Fibroblast of mammary gland (primary cell): Measurements from ENCODE around the gene PRPH2.

Experiments
- DNase-seq: peaks from one replicate; pipeline ENCODE4 v3.0.0-alpha.2; 2010; ENCODE audit warnings: low read depth
- H3K4me3 ChIP-seq: 2 replicates; pipeline ENCODE4 v1.5.1; 2011; ENCODE audit warnings: low read depth, mild to moderate bottlenecking, low read length, moderate library complexity; ENCODE audit not compliant: control insufficient read depth
- CTCF ChIP-seq: conservative IDR thresholded peaks from 2 replicates; pipeline ENCODE4 v1.5.1; 2011; ENCODE audit warnings: low read depth, low read length, inconsistent platforms; ENCODE audit not compliant: control insufficient read depth, insufficient read depth

The PRPH2 gene

DNA sequence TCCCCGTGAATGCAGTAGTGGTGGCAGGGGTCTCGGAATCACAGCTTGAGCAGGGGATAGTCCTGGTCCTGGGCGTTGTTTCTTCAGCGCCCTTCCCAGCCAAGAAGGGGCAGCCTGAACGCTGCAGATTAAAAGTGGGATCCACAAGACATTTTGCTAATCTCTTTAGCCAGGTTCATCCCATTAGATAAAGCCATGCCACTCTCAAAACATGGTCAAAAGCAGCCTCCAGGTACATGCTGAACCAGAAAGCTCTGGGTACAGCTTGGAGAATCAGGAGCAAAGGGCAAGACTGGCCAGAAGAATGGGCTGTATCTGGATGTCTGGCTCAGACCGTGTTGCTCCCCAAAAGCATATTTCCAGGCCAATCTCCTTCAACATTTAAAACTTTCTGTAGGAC lies at the start of gene PRPH2:
PRPH2 (minus strand) TSS at position 101 of the 400 bp plus-strand sequence. CDS start 263 bp downstream, outside the sequence.
- TF ChIP-seq CTCF: no peak
- no peak within 1 kb of the TSS for H3K4me3 ChIP-seq
- DNase-seq: no peak

- H3K4me3 ChIP-seq: no peak overlapping the region
- no peak for TF ChIP-seq CTCF
- no peak for DNase-seq
Observed at GRCh38 chr6:42771741-42772100, 49.3 kb upstream of the PRPH2 start.

DNA sequence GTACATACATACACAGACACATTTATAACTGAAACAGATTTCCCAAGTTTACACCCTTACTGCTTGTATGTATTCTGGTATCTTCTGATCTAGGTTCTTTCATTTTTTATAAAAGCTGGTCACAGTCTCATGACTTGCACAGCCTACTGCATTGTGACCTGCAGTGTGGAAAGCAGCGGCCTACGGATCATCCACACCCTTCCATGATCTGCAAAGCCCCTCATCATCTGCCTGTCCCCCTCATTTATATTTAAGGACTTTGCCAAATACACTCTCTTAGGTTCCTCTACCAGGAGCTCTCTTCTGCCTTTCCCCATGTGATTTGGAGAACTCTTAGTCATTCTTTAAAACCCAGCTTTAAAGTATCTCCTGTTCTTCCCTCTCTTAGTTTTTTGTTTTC lies 47.4 kb upstream of the PRPH2 start:
- no peak for TF ChIP-seq CTCF
- no peak overlapping the region for H3K4me3 ChIP-seq
- no peak for DNase-seq

DNA sequence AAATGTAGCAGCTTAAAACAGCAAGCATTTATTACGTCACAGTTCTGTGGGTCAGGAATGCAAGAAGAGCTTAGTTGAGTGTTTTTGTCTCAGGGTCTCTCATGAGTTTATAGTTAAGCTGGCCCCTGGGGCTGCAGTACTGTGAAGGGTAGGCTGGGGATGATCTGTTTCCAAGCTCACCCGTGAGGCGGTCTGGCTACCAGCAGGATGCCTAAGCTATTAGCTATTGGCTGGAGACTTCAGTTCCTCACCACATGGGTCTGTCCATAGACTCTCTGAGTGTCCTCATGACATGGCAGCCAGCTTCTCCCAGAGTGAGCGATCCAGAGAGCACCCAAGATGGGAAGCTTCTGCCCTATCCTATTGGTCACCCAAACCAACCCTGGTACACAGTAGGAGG lies 46.7 kb upstream of the PRPH2 start:
- no peak for TF ChIP-seq CTCF
- H3K4me3 ChIP-seq: no peak overlapping the region
- DNase-seq: no peak

GRCh38 chr6:42766163-42766670 lies 43.8 kb upstream of the PRPH2 start:
- no peak overlapping the region for H3K4me3 ChIP-seq
- no peak for TF ChIP-seq CTCF
- DNase-seq: peak; percentile 51

GRCh38 chr6:42764911-42765648 lies 42.7 kb upstream of the PRPH2 start:
- no peak for TF ChIP-seq CTCF
- no peak for DNase-seq

More at GRCh38 chr6:42764911-42765648, 42.7 kb upstream of the PRPH2 start:
- no peak overlapping the region for H3K4me3 ChIP-seq
